Ishikawa (cell line): Measurements from ENCODE around the gene SH2D4B.

ENCODE experiments used
- CEBPB ChIP-seq: IDR thresholded peaks from 2 replicates; pipeline ENCODE4 v1.6.1; 2012
- CREB1 ChIP-seq: IDR thresholded peaks from 2 replicates; pipeline ENCODE4 v1.6.1; 2012; ENCODE audit warnings: low read depth
- EGR1 ChIP-seq: IDR thresholded peaks from 2 replicates; pipeline ENCODE4 v1.6.1; 2012
- EP300 ChIP-seq: IDR thresholded peaks from 2 replicates; pipeline ENCODE4 v1.6.1; 2012; ENCODE audit warnings: borderline replicate concordance
- FOXM1 ChIP-seq: IDR thresholded peaks from 2 replicates; pipeline ENCODE4 v1.6.1; 2012; ENCODE audit warnings: low read depth, borderline replicate concordance
- NFIC ChIP-seq: IDR thresholded peaks from 2 replicates; pipeline ENCODE4 v1.6.1; 2012
- RAD21 ChIP-seq: IDR thresholded peaks from 2 replicates; pipeline ENCODE4 v1.6.1; 2012; ENCODE audit warnings: low read depth
- TAF1 ChIP-seq: IDR thresholded peaks from 2 replicates; pipeline ENCODE4 v1.6.1; 2012; ENCODE audit warnings: low read depth, mild to moderate bottlenecking
- TCF12 ChIP-seq: IDR thresholded peaks from 2 replicates; pipeline ENCODE4 v1.6.1; 2012; ENCODE audit warnings: low read depth
- TEAD4 ChIP-seq: IDR thresholded peaks from 2 replicates; pipeline ENCODE4 v1.6.1; 2012
- YY1 ChIP-seq: IDR thresholded peaks from 2 replicates; pipeline ENCODE4 v1.6.1; 2012; ENCODE audit warnings: low read depth
- ZBTB7A ChIP-seq: IDR thresholded peaks from 2 replicates; pipeline ENCODE4 v1.6.1; 2012; ENCODE audit warnings: low read depth
- TF ChIP-seq, protein P1 (sequence below): IDR thresholded peaks from 2 replicates; pipeline ENCODE4 v1.6.1; 2012; ENCODE audit warnings: low read depth, mild to moderate bottlenecking
- TF ChIP-seq, protein P2 (sequence below): IDR thresholded peaks from 2 replicates; pipeline ENCODE4 v1.6.1; 2012
- TF ChIP-seq, protein P3 (sequence below): IDR thresholded peaks from 2 replicates; pipeline ENCODE4 v1.6.1; 2012

SH2D4B gene

DNA sequence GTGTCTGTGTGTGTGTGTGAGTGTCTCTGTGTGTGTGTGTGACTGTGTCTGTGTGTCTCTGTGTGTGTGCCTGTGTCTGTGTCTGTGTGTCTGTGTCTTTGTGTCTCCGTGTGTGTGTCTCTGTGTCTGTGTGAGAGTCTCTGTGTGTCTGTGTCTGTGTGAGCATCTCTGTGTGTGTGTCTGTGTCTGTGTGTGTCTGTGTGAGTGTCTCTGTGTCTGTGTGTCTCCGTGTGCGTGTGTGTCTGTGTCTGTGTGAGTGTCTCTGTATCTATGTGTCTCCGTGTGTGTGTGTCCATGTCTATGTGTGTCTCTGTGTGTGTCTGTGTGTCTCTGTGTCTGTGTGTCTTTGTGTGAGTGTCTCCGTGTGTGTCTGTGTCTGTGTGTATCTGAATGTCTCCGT lies 120.4 kb downstream of the SH2D4B start:
- TF ChIP-seq EGR1 (no peak), EP300 (no peak), ZBTB7A (no peak), TEAD4 (no peak), FOXM1 (no peak), NFIC (no peak), CEBPB (no peak), RAD21 (no peak), TAF1 (no peak), TCF12 (no peak), CREB1 (no peak), YY1 (no peak)
- TF ChIP-seq, protein P1, sequence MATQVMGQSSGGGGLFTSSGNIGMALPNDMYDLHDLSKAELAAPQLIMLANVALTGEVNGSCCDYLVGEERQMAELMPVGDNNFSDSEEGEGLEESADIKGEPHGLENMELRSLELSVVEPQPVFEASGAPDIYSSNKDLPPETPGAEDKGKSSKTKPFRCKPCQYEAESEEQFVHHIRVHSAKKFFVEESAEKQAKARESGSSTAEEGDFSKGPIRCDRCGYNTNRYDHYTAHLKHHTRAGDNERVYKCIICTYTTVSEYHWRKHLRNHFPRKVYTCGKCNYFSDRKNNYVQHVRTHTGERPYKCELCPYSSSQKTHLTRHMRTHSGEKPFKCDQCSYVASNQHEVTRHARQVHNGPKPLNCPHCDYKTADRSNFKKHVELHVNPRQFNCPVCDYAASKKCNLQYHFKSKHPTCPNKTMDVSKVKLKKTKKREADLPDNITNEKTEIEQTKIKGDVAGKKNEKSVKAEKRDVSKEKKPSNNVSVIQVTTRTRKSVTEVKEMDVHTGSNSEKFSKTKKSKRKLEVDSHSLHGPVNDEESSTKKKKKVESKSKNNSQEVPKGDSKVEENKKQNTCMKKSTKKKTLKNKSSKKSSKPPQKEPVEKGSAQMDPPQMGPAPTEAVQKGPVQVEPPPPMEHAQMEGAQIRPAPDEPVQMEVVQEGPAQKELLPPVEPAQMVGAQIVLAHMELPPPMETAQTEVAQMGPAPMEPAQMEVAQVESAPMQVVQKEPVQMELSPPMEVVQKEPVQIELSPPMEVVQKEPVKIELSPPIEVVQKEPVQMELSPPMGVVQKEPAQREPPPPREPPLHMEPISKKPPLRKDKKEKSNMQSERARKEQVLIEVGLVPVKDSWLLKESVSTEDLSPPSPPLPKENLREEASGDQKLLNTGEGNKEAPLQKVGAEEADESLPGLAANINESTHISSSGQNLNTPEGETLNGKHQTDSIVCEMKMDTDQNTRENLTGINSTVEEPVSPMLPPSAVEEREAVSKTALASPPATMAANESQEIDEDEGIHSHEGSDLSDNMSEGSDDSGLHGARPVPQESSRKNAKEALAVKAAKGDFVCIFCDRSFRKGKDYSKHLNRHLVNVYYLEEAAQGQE: no peak
- TF ChIP-seq, protein P2, sequence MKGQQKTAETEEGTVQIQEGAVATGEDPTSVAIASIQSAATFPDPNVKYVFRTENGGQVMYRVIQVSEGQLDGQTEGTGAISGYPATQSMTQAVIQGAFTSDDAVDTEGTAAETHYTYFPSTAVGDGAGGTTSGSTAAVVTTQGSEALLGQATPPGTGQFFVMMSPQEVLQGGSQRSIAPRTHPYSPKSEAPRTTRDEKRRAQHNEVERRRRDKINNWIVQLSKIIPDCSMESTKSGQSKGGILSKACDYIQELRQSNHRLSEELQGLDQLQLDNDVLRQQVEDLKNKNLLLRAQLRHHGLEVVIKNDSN: no peak
- TF ChIP-seq, protein P3, sequence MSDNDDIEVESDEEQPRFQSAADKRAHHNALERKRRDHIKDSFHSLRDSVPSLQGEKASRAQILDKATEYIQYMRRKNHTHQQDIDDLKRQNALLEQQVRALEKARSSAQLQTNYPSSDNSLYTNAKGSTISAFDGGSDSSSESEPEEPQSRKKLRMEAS: no peak

DNA sequence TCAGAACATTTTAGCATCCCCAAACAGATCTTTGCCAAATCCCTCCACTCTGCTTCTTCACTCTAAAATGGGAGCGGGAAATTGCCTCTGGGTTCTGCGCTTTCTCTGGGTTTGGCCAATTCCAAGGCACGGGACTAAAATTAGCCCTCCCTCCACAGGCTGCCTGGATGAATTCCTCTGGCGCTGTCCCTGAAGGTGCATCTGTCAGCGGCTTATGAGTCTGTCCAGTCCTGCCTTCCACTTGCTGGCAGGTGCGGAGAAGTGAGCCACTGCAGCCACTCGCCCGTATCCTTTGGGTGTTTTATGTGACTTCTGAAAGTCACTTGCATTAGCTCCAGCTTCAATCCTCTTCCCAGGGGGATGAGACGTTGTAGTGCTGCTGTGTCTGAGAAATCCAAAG lies 121.6 kb downstream of the SH2D4B start:
- TF ChIP-seq CEBPB (no peak), EGR1 (no peak), TEAD4 (no peak), FOXM1 (no peak), ZBTB7A (no peak), EP300 (no peak), TAF1 (no peak), CREB1 (no peak), TCF12 (no peak), RAD21 (no peak), NFIC (no peak)
- TF ChIP-seq, protein P3: no peak
- TF ChIP-seq, protein P1: no peak
- TF ChIP-seq, protein P2: no peak

DNA sequence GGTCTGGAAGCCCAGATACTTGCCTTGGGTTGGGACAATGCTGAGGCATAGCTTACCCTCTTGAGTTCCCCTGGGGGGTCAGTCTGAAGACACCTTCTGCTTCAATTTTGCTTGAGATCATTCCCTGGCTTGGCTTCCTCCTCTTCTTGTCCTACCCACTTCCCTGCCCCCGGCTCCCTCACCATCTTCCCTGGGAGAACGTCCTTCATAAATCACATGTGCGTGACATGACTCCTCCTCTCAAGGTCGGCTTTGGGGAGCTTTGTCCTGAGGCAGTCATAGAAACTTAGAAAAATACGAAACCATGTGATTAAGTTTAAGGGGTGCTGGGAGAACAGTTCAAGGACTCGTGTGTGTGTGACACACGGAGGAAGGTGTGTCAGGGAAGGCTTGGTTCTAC lies 122.6 kb downstream of the SH2D4B start:
- TF ChIP-seq TEAD4 (no peak), CEBPB (no peak), TCF12 (no peak), YY1 (no peak), TAF1 (no peak), CREB1 (no peak), FOXM1 (no peak), RAD21 (no peak), EP300 (no peak), EGR1 (no peak)
- TF ChIP-seq, protein P2: no peak
- TF ChIP-seq, protein P1: no peak
- TF ChIP-seq, protein P3: no peak

DNA sequence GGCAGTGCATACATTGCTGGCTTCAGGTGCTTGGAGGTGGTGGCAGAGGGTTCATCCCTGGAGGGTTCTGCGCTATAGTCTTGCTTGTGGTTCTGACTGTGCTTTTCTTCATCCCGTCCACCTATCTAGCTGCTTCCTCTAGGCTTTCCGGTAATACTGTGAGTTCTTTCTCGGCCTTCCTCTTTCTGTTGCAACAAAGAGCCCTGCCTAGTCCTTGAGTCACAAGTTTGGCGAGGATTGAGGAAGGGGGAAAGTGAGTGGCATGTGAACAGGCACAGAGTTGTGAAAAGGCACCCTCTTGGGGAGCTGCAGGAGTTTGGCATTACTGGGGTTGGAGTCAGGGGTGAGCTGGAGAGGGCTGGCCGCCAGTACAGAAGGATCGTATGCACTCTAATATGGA lies 123.0 kb downstream of the SH2D4B start:
- TF ChIP-seq, protein P1: no peak
- no peak for TF ChIP-seq TCF12
- TF ChIP-seq EP300: no peak
- TF ChIP-seq, protein P2: no peak
- no peak for TF ChIP-seq CEBPB
- no peak for TF ChIP-seq YY1
- TF ChIP-seq TEAD4: no peak
- TF ChIP-seq, protein P3: no peak
- no peak for TF ChIP-seq CREB1
- TF ChIP-seq TAF1: no peak
- no peak for TF ChIP-seq EGR1
- no peak for TF ChIP-seq FOXM1
- no peak for TF ChIP-seq RAD21
